Measurements from ENCODE around the gene RPS14.
A peak's percentile ranks its signal among the peaks of the same experiment; 100 is the strongest.

The RPS14 gene

DNA sequence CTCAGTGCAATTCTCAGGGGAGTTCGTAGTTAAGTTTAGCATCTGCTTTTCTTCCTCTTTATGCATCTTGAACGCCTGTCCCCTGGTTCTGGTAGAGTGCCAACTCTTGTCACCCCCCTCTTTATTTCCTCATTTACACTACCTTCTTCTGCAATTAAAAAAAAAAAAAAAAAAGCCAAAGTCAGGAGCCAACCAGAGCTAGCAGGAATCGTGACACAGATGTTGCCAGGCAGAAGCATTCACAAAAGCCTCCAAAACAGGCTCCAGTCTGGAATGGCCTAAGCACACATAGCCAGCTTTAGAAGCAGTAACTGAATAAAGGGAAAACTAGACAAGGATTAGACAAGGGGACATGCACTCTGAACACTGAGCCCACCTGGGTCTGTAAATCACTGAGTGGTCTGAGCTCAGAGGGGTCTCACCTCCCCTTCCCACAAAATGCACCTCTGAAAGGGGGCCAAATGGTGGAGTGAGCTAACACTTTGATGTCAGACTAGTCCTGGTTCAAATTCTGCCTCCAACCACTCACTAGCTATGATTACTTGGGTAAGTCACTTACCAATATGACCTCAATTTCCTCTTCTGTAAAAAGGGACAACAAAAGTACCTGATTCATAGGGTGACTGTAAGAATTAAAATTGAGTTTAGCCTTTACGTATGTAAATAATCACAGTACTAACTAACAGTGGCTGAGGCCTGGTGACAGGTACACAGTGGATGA lies 38.9 kb downstream of the RPS14 start:
- H3K4me3 ChIP-seq (ENCODE audit: low read depth, low read length): no peak overlapping the region
- DNase-seq (ENCODE audit: low read depth): peak; percentile 96
- TF ChIP-seq, protein P1, sequence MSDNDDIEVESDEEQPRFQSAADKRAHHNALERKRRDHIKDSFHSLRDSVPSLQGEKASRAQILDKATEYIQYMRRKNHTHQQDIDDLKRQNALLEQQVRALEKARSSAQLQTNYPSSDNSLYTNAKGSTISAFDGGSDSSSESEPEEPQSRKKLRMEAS (IDR thresholded peaks at IDR 0.05; ENCODE audit: low read depth, low read length): no peak; the same call in 1 of the 2 replicates
- TF ChIP-seq, protein P2, sequence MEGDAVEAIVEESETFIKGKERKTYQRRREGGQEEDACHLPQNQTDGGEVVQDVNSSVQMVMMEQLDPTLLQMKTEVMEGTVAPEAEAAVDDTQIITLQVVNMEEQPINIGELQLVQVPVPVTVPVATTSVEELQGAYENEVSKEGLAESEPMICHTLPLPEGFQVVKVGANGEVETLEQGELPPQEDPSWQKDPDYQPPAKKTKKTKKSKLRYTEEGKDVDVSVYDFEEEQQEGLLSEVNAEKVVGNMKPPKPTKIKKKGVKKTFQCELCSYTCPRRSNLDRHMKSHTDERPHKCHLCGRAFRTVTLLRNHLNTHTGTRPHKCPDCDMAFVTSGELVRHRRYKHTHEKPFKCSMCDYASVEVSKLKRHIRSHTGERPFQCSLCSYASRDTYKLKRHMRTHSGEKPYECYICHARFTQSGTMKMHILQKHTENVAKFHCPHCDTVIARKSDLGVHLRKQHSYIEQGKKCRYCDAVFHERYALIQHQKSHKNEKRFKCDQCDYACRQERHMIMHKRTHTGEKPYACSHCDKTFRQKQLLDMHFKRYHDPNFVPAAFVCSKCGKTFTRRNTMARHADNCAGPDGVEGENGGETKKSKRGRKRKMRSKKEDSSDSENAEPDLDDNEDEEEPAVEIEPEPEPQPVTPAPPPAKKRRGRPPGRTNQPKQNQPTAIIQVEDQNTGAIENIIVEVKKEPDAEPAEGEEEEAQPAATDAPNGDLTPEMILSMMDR (IDR thresholded peaks at IDR 0.05; ENCODE audit: low read depth, low read length): no peak
- TF ChIP-seq MYC (IDR thresholded peaks at IDR 0.05; ENCODE audit: low read depth, low read length): peak; percentile 36; the same call in 1 of the 2 replicates
- no peak for TF ChIP-seq POLR2A (IDR thresholded peaks at IDR 0.05; ENCODE audit: extremely low read depth, insufficient read length)

DNA sequence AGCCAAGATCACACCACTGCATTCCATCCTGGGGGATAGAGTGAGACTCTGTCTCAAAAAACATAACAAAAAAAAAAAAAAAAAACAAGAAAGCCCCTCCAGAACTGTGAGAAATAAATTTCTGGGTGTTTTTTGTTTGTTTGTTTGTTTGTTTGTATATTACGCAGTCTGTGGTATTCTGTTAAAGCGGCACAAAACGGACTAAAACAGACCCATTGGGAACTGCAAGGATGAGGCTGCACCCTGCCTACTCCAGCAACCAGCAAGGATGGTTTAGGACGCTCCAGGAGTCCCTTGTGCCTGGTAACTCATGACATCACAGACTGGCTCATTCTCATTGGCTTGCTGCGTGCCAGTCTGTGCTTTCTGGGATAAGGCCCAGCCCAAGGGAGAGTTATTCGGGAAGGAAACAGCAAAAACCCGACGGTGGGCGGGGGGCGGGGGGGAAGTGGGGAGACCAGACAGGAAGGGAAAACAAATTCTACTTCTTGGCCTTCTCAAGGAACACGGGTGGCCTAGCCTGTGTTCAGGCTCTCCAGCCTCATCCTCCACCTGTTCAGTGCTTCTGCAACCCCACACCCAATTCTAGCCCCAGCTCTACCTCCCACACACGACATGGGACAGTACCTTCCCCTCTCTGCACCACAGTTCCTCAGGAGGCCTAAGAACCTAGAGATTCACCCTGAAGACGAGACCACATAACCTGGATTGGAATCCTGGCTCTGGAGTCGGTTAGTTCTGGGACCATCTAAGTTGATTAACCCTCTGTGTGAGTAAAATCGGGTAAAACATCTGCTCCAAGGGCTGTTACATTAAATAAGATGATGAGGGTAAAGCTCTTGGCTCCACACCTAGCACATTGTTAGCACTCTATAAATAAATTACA lies 39.7 kb downstream of the RPS14 start:
- DNase-seq (ENCODE audit: low read depth): peak; percentile 85
- H3K4me3 ChIP-seq (ENCODE audit: low read depth, low read length): peak overlapping the region; percentile 14
- TF ChIP-seq MYC (IDR thresholded peaks at IDR 0.05; ENCODE audit: low read depth, low read length) (no peak), POLR2A (IDR thresholded peaks at IDR 0.05; ENCODE audit: extremely low read depth, insufficient read length) (no peak)
- TF ChIP-seq, protein P2 (IDR thresholded peaks at IDR 0.05; ENCODE audit: low read depth, low read length): no peak
- TF ChIP-seq, protein P1 (IDR thresholded peaks at IDR 0.05; ENCODE audit: low read depth, low read length): no peak

DNA sequence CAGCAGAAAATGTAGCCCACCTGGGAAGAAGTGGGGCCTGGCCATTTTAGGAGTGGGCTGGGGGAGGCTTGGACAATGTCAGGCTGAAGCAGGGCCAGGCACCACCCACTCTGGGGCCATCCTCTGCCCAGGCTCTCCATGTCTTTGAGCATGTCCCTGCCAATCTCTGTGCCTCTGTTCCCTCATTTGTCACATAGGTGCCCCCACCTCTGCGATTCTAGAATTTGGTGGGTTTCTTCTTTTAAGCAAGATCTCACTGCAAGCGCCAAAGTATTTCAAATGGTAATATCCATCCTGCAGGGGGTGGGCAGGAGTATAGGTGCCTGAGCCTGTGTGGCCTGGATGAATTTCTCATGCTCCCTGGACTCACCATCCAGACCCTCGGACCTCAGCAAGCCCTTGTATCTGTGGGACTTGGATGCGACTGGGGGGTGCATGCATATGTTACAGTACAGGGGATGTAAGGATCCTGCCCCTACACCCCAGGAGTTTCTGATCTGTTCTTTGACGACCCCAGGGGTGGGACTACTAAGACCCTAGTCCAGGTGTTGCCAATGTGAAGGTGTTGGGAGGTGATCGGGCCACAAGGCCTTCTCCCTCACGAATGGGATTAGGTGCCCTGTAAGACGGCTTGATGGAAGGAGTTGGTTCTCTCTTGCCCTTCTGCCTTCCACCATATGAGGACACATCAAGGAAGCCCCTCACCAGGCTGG lies 41.2 kb downstream of the RPS14 start:
- no peak for DNase-seq (ENCODE audit: low read depth)
- H3K4me3 ChIP-seq (ENCODE audit: low read depth, low read length): no peak overlapping the region
- TF ChIP-seq, protein P1 (IDR thresholded peaks at IDR 0.05; ENCODE audit: low read depth, low read length): no peak

DNA sequence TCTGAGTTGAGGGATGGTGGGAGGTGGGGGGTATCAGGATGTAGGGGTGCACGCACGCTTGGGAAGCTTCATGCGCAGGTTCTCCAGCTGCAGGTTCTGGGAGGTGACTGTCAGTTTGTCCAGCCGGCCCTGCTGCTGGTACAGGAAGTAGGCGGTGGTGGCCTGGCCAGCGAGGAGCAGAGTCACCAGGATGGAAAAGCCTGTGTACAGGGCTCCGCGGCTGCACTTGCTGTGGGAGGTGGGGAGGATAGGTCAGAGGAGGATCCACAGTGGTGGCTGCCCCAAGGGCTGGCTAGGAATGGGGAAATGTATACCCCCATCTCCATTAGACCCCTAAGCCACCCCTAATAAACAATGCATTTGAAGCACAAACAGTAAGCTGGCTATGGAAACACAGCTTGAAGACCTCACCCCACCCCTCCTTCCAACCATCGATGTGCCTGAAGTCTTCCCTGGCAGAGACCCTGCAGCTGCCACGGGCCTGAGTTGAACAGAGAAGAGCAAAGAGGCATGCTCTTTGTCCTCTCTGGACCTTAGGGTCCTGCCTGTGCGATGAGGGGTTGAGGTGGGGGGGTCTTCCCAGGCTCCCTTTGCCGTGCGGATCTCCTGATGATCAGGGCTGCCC lies 42.3 kb downstream of the RPS14 start:
- H3K4me3 ChIP-seq (ENCODE audit: low read depth, low read length): no peak overlapping the region
- TF ChIP-seq, protein P1 (IDR thresholded peaks at IDR 0.05; ENCODE audit: low read depth, low read length): no peak
- TF ChIP-seq MYC (IDR thresholded peaks at IDR 0.05; ENCODE audit: low read depth, low read length): no peak
- TF ChIP-seq, protein P2 (IDR thresholded peaks at IDR 0.05; ENCODE audit: low read depth, low read length): no peak
- TF ChIP-seq POLR2A (IDR thresholded peaks at IDR 0.05; ENCODE audit: extremely low read depth, insufficient read length): no peak

DNA sequence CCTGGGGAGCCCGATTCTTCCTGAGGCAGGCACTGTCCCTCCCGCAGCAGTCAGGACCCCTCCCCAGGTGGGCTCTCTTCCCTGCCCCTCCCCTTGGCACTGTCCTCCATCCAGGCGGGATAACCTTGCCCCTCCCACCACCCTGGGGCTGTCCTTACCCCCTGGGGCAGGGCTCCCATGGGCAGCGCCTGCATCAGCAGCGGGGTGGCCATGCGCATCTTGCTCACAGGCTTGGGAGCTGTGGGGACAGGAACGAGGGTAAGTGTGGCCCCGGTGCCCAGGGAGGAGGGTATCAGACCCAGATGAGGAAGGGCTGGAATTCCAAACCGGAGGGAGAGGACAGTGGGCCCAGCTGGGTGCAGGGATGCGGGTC lies 42.8 kb downstream of the RPS14 start:
- TF ChIP-seq, protein P1 (IDR thresholded peaks at IDR 0.05; ENCODE audit: low read depth, low read length): no peak
- TF ChIP-seq POLR2A (IDR thresholded peaks at IDR 0.05; ENCODE audit: extremely low read depth, insufficient read length): no peak
- DNase-seq (ENCODE audit: low read depth): no peak
- H3K4me3 ChIP-seq (ENCODE audit: low read depth, low read length): no peak overlapping the region

More for the DNA sequence above, 42.3 kb downstream of the RPS14 start:
- no peak for DNase-seq (ENCODE audit: low read depth)

DNA sequence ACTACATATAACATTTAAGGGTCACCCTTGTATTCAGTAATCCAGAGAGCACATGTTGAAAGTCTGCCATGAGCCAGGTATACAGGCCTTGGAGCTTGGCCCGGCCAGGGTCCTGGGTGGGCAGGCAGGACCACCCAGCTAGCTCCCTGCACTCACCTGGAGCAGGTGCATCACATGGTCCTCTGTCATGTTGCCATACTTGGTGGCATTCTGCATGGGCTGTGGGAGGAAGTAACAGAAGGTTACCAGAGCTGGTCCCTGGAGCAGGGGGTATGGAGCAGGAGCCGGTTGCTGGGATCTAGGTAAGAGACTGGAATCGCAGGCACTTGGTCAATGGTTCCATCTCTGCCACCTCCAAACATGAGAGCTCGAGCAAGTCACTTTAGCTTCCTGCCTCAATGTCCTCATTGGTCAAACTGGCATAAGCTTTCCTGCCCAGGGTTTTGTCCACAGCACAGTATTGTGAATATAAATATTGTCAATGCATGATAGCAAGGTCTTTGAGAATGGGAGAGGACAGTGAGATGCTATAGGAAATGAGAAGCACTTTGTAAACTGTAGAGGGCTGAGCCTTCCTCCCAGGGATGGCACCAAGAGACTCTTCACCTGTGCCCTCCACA lies 43.3 kb downstream of the RPS14 start:
- DNase-seq (ENCODE audit: low read depth): no peak
- TF ChIP-seq MYC (IDR thresholded peaks at IDR 0.05; ENCODE audit: low read depth, low read length) (no peak), POLR2A (IDR thresholded peaks at IDR 0.05; ENCODE audit: extremely low read depth, insufficient read length) (no peak)
- TF ChIP-seq, protein P2 (IDR thresholded peaks at IDR 0.05; ENCODE audit: low read depth, low read length): no peak
- TF ChIP-seq, protein P1 (IDR thresholded peaks at IDR 0.05; ENCODE audit: low read depth, low read length): no peak
- no peak overlapping the region for H3K4me3 ChIP-seq (ENCODE audit: low read depth, low read length)

All from NB4 (cell line).